ENCODE measurements around the gene PIGB. TPM values are rescaled to one million over a fixed set of nuclear protein-coding genes. Genes with fewer than 3 reads are reported as not detected.

Gene PIGB
- total RNA-seq, 5 donors from 2014 or later (not counting 1 experiment from before 2014, with no cell fraction given): 16.3 to 28.2 (median 20.1) TPM

GRCh38 chr15:55358471-55358870, 39.4 kb downstream of the PIGB start:
- no peak for ATAC-seq (replicated peaks in 1 of 4)
- no peak overlapping the region for H3K27ac ChIP-seq (ENCODE audit: low read length)
- H3K27me3 ChIP-seq (replicated peaks in 1 of 2; ENCODE audit: control insufficient read depth in 2 of 2, extremely low read depth in 1 of 2, insufficient read depth in 2 of 2, low read length in 1 of 2): no peaks in the 10 kb centered on the region
- ChIA-PET CTCF (interaction anchor here in 1 of 2 donors (0.6 to 1.0 kb wide), 4 partner anchors 12 to 191 kb away, joined by 3 to 4 read pairs (median 3); no protein-coding TSS in a partner anchor), POLR2A (interaction anchor here in 1 of 2 donors (0.5 kb wide), 1 partner anchor 42 kb away, joined by 4 read pairs; no protein-coding TSS in a partner anchor)
- no peak for DNase-seq
- peaks cover 45% of the 10 kb centered on the region for H3K36me3 Mint-ChIP-seq
- no peak overlapping the region for H3K27ac Mint-ChIP-seq
- no peaks in the 10 kb centered on the region for H3K27me3 Mint-ChIP-seq
- H3K4me3 ChIP-seq (ENCODE audit: control insufficient read depth in 1 of 2, extremely low read depth in 1 of 2, low read length in 1 of 2): no peak overlapping the region
- H3K4me1 Mint-ChIP-seq: no peaks in the 10 kb centered on the region
- no peak overlapping the region for H3K4me3 Mint-ChIP-seq
- H3K9me3 Mint-ChIP-seq: no peaks in the 10 kb centered on the region
- peaks cover 0 to 37% of the 10 kb centered on the region in 2 donors for H3K36me3 ChIP-seq (ENCODE audit: control insufficient read depth in 2 of 2, extremely low read depth in 1 of 2, insufficient read depth in 1 of 2, low read length in 1 of 2)
- H3K4me1 ChIP-seq (ENCODE audit: control insufficient read depth in 1 of 2, extremely low read depth in 1 of 2, insufficient read depth in 2 of 2, low read length in 2 of 2): no peaks in the 10 kb centered on the region
- H3K9me3 ChIP-seq: no peaks in the 10 kb centered on the region

- no peak overlapping the region for H3K27ac Mint-ChIP-seq
- DNase-seq (no peak), ATAC-seq (replicated peaks in 1 of 4) (no peak)
- H3K36me3 ChIP-seq (ENCODE audit: control insufficient read depth in 2 of 2, extremely low read depth in 1 of 2, insufficient read depth in 1 of 2, low read length in 1 of 2): peaks cover 0 to 36% of the 10 kb centered on the region in 2 donors
- WGBS (ENCODE audit: insufficient coverage): 82% methylated on average over 4 of the region's 6 CpGs
- H3K4me1 ChIP-seq (ENCODE audit: control insufficient read depth in 1 of 2, extremely low read depth in 1 of 2, insufficient read depth in 2 of 2, low read length in 2 of 2): no peaks in the 10 kb centered on the region
- CTCF ChIA-PET: no interaction called here
- no peaks in the 10 kb centered on the region for H3K27me3 Mint-ChIP-seq
- POLR2A ChIA-PET: interaction anchor here in 1 of 2 donors (0.6 kb wide), 1 partner anchor 19 kb away, joined by 5 read pairs; no protein-coding TSS in a partner anchor
- no peak overlapping the region for H3K4me3 ChIP-seq (ENCODE audit: control insufficient read depth in 1 of 2, extremely low read depth in 1 of 2, low read length in 1 of 2)
- H3K27me3 ChIP-seq (replicated peaks in 1 of 2; ENCODE audit: control insufficient read depth in 2 of 2, extremely low read depth in 1 of 2, insufficient read depth in 2 of 2, low read length in 1 of 2): no peaks in the 10 kb centered on the region
- H3K4me1 Mint-ChIP-seq: no peaks in the 10 kb centered on the region
- peaks cover 43% of the 10 kb centered on the region for H3K36me3 Mint-ChIP-seq
- H3K4me3 Mint-ChIP-seq: no peak overlapping the region
- no peak overlapping the region for H3K27ac ChIP-seq (ENCODE audit: low read length)
- H3K9me3 Mint-ChIP-seq: no peaks in the 10 kb centered on the region
- H3K9me3 ChIP-seq: no peaks in the 10 kb centered on the region
These were observed 41.2 kb downstream of the PIGB start for GRCh38 chr15:55360256-55360655.

- CTCF ChIA-PET: no interaction called here
- no peaks in the 10 kb centered on the region for H3K4me1 ChIP-seq (ENCODE audit: control insufficient read depth in 1 of 2, extremely low read depth in 1 of 2, insufficient read depth in 2 of 2, low read length in 2 of 2)
- no peaks in the 10 kb centered on the region for H3K4me1 Mint-ChIP-seq
- no peak overlapping the region for H3K27ac Mint-ChIP-seq
- DNase-seq: no peak
- peaks cover 38% of the 10 kb centered on the region for H3K36me3 Mint-ChIP-seq
- H3K27me3 Mint-ChIP-seq: no peaks in the 10 kb centered on the region
- peaks cover 0 to 35% of the 10 kb centered on the region in 2 donors for H3K36me3 ChIP-seq (ENCODE audit: control insufficient read depth in 2 of 2, extremely low read depth in 1 of 2, insufficient read depth in 1 of 2, low read length in 1 of 2)
- POLR2A ChIA-PET: no interaction called here
- no CpG with 5 or more reads among the region's 10 CpGs for WGBS (ENCODE audit: insufficient coverage)
- ATAC-seq (replicated peaks in 1 of 4): no peak
- H3K27ac ChIP-seq (ENCODE audit: low read length): no peak overlapping the region
- no peak overlapping the region for H3K4me3 ChIP-seq (ENCODE audit: control insufficient read depth in 1 of 2, extremely low read depth in 1 of 2, low read length in 1 of 2)
- no peak overlapping the region for H3K4me3 Mint-ChIP-seq
- no peaks in the 10 kb centered on the region for H3K9me3 ChIP-seq
- no peaks in the 10 kb centered on the region for H3K27me3 ChIP-seq (replicated peaks in 1 of 2; ENCODE audit: control insufficient read depth in 2 of 2, extremely low read depth in 1 of 2, insufficient read depth in 2 of 2, low read length in 1 of 2)
- H3K9me3 Mint-ChIP-seq: no peaks in the 10 kb centered on the region
These were observed 42.0 kb downstream of the PIGB start for GRCh38 chr15:55361048-55361447.

GRCh38 chr15:55362641-55363040, 43.6 kb downstream of the PIGB start:
- Histone ChIP-seq H3K4me3 (ENCODE audit: control insufficient read depth in 1 of 2, extremely low read depth in 1 of 2, low read length in 1 of 2) (no peak overlapping the region), H3K36me3 (ENCODE audit: control insufficient read depth in 2 of 2, extremely low read depth in 1 of 2, insufficient read depth in 1 of 2, low read length in 1 of 2) (peaks cover 0 to 27% of the 10 kb centered on the region in 2 donors), H3K27ac (ENCODE audit: low read length) (no peak overlapping the region), H3K9me3 (no peaks in the 10 kb centered on the region), H3K27me3 (replicated peaks in 1 of 2; ENCODE audit: control insufficient read depth in 2 of 2, extremely low read depth in 1 of 2, insufficient read depth in 2 of 2, low read length in 1 of 2) (no peaks in the 10 kb centered on the region), H3K4me1 (ENCODE audit: control insufficient read depth in 1 of 2, extremely low read depth in 1 of 2, insufficient read depth in 2 of 2, low read length in 2 of 2) (no peaks in the 10 kb centered on the region)
- ATAC-seq (replicated peaks in 1 of 4): no peak
- H3K27me3 Mint-ChIP-seq: no peaks in the 10 kb centered on the region
- POLR2A ChIA-PET: no interaction called here
- no peaks in the 10 kb centered on the region for H3K4me1 Mint-ChIP-seq
- no peak for DNase-seq
- CTCF ChIA-PET: interaction anchor here in 1 of 2 donors (0.6 kb wide), 1 partner anchor 73 kb away, joined by 3 read pairs; no protein-coding TSS in a partner anchor
- no peaks in the 10 kb centered on the region for H3K9me3 Mint-ChIP-seq
- 100% methylated on average over 2 of the region's 2 CpGs for WGBS (ENCODE audit: insufficient coverage)
- H3K36me3 Mint-ChIP-seq: peaks cover 28% of the 10 kb centered on the region
- H3K27ac Mint-ChIP-seq: peak overlapping the region in 1 of 2 donors; percentile 36
- H3K4me3 Mint-ChIP-seq: no peak overlapping the region

GRCh38 chr15:55366981-55367380, 48.0 kb downstream of the PIGB start:
- no peak overlapping the region for H3K27ac Mint-ChIP-seq
- no peaks in the 10 kb centered on the region for H3K27me3 Mint-ChIP-seq
- Histone ChIP-seq H3K36me3 (ENCODE audit: control insufficient read depth in 2 of 2, extremely low read depth in 1 of 2, insufficient read depth in 1 of 2, low read length in 1 of 2) (peaks cover 2 to 33% of the 10 kb centered on the region in 2 donors), H3K4me1 (ENCODE audit: control insufficient read depth in 1 of 2, extremely low read depth in 1 of 2, insufficient read depth in 2 of 2, low read length in 2 of 2) (no peaks in the 10 kb centered on the region), H3K27me3 (replicated peaks in 1 of 2; ENCODE audit: control insufficient read depth in 2 of 2, extremely low read depth in 1 of 2, insufficient read depth in 2 of 2, low read length in 1 of 2) (no peaks in the 10 kb centered on the region), H3K4me3 (ENCODE audit: control insufficient read depth in 1 of 2, extremely low read depth in 1 of 2, low read length in 1 of 2) (no peak overlapping the region), H3K27ac (ENCODE audit: low read length) (no peak overlapping the region), H3K9me3 (no peaks in the 10 kb centered on the region)
- POLR2A ChIA-PET: interaction anchor here (0.5 to 0.7 kb wide), 3 partner anchors 11 to 50 kb away, joined by 3 to 4 read pairs (median 3); no protein-coding TSS in a partner anchor
- peaks cover 34% of the 10 kb centered on the region for H3K36me3 Mint-ChIP-seq
- DNase-seq (no peak), ATAC-seq (replicated peaks in 1 of 4) (no peak)
- no peaks in the 10 kb centered on the region for H3K4me1 Mint-ChIP-seq
- no peaks in the 10 kb centered on the region for H3K9me3 Mint-ChIP-seq
- WGBS (ENCODE audit: insufficient coverage): no CpG with 5 or more reads among the region's 1 CpG
- H3K4me3 Mint-ChIP-seq: no peak overlapping the region
- CTCF ChIA-PET: no interaction called here

- ChIA-PET CTCF (no interaction called here), POLR2A (interaction anchor here (0.5 to 1.7 kb wide), 2 partner anchors 9 to 58 kb away, joined by 3 to 4 read pairs; no protein-coding TSS in a partner anchor)
- no peak overlapping the region for H3K4me3 Mint-ChIP-seq
- no CpG with 5 or more reads among the region's 3 CpGs for WGBS (ENCODE audit: insufficient coverage)
- Histone ChIP-seq H3K4me3 (ENCODE audit: control insufficient read depth in 1 of 2, extremely low read depth in 1 of 2, low read length in 1 of 2) (no peak overlapping the region), H3K27me3 (replicated peaks in 1 of 2; ENCODE audit: control insufficient read depth in 2 of 2, extremely low read depth in 1 of 2, insufficient read depth in 2 of 2, low read length in 1 of 2) (no peaks in the 10 kb centered on the region), H3K9me3 (no peaks in the 10 kb centered on the region), H3K4me1 (ENCODE audit: control insufficient read depth in 1 of 2, extremely low read depth in 1 of 2, insufficient read depth in 2 of 2, low read length in 2 of 2) (no peaks in the 10 kb centered on the region), H3K27ac (ENCODE audit: low read length) (no peak overlapping the region), H3K36me3 (ENCODE audit: control insufficient read depth in 2 of 2, extremely low read depth in 1 of 2, insufficient read depth in 1 of 2, low read length in 1 of 2) (peaks cover 5 to 42% of the 10 kb centered on the region in 2 donors)
- peaks cover 0 to 6% (median 0%) of the 10 kb centered on the region in 3 donors for H3K4me1 Mint-ChIP-seq
- ATAC-seq (replicated peaks in 1 of 4) (no peak), DNase-seq (no peak)
- H3K27me3 Mint-ChIP-seq: no peaks in the 10 kb centered on the region
- peak overlapping the region in 1 of 2 donors; percentile 13 for H3K27ac Mint-ChIP-seq
- peaks cover 43% of the 10 kb centered on the region for H3K36me3 Mint-ChIP-seq
- H3K9me3 Mint-ChIP-seq: no peaks in the 10 kb centered on the region
These were observed 53.8 kb downstream of the PIGB start for GRCh38 chr15:55372701-55373440.

All from T-cell (primary cell).